ENCODE results near the gene TES.

DNA sequence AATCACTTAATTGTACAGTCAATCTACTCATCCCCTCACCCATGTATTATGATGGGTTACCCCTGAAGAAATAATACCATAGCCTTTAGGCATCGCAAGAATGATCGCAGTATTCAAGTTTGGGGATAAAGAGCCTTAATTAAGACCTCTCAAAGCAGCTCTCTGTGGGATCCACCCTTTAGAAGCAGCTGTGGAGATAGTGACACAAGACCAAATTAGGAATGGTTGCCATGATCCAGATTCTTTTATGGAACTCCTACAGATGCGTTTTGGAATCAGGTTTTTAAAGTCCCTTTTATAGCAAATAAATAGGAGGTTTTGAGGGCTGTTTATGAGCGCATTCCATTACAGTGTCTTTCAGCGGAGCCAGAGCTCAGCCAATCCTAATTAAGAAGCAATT lies 12.2 kb downstream of the TES start:
- TF ChIP-seq, protein P1, sequence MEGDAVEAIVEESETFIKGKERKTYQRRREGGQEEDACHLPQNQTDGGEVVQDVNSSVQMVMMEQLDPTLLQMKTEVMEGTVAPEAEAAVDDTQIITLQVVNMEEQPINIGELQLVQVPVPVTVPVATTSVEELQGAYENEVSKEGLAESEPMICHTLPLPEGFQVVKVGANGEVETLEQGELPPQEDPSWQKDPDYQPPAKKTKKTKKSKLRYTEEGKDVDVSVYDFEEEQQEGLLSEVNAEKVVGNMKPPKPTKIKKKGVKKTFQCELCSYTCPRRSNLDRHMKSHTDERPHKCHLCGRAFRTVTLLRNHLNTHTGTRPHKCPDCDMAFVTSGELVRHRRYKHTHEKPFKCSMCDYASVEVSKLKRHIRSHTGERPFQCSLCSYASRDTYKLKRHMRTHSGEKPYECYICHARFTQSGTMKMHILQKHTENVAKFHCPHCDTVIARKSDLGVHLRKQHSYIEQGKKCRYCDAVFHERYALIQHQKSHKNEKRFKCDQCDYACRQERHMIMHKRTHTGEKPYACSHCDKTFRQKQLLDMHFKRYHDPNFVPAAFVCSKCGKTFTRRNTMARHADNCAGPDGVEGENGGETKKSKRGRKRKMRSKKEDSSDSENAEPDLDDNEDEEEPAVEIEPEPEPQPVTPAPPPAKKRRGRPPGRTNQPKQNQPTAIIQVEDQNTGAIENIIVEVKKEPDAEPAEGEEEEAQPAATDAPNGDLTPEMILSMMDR (IDR thresholded peaks at IDR 0.05; ENCODE audit: poor library complexity, severe bottlenecking), result no peak
- TF ChIP-seq TAF1 (IDR thresholded peaks at IDR 0.05; ENCODE audit: low read depth) (no peak), EP300 (conservative IDR thresholded peaks at IDR 0.05; ENCODE audit: poor library complexity, severe bottlenecking) (no peak), POLR2AphosphoS5 (IDR thresholded peaks at IDR 0.05) (no peak)

Data from neural cell (in vitro differentiated cells).